DND-41 (cell line): Measurements from ENCODE around the gene TCF4.

Experiments used
- ATAC-seq: fragments of 200-7000 bp; cut with Tn5 transposase; 3 replicates; pipeline ENCODE4 v1.9.1; 2021; ENCODE audit warnings: low read depth; ENCODE audit not compliant: insufficient read depth
- DNase-seq: peaks from one replicate; pipeline ENCODE4 v3.0.0-alpha.2; 2020
- H2AFZ ChIP-seq: 2 replicates; pipeline ENCODE4 v1.6.0; 2012; ENCODE audit warnings: low read depth, low read length
- H3K27ac ChIP-seq: 2 replicates; pipeline ENCODE4 v1.5.1; 2012; ENCODE audit warnings: low read length, inconsistent platforms
- H3K27me3 ChIP-seq: fragments of 200-600 bp; sonication (generic); 2 replicates; pipeline ENCODE4 v1.6.0; 2012; ENCODE audit warnings: low read length, mild to moderate bottlenecking, inconsistent platforms; ENCODE audit not compliant: insufficient read depth, poor library complexity
- H3K36me3 ChIP-seq: 2 replicates; pipeline ENCODE4 v1.5.1; 2012; ENCODE audit warnings: low read length, inconsistent platforms; ENCODE audit not compliant: insufficient read depth
- H3K4me1 ChIP-seq: 2 replicates; pipeline ENCODE4 v1.5.1; 2012; ENCODE audit warnings: mild to moderate bottlenecking, low read length; ENCODE audit not compliant: insufficient read depth
- H3K4me2 ChIP-seq: 2 replicates; pipeline ENCODE4 v1.6.0; 2012; ENCODE audit warnings: mild to moderate bottlenecking, moderate library complexity, low read length, inconsistent platforms; ENCODE audit not compliant: insufficient read depth
- H3K4me3 ChIP-seq, 2 experiments: fragments of 200-600 bp in 1 of 2; shearing (Covaris generic) in 1 of 2; 2 replicates each; pipeline ENCODE4 v1.5.1; 2012 to 2016; ENCODE audit warnings: inconsistent platforms in 2 of 2, low read length in 2 of 2, mild to moderate bottlenecking in 2 of 2, low read depth in 1 of 2, moderate library complexity in 1 of 2
- H3K79me2 ChIP-seq: 2 replicates; pipeline ENCODE4 v1.6.0; 2012; ENCODE audit warnings: low read length, inconsistent platforms; ENCODE audit not compliant: insufficient read depth
- H3K9ac ChIP-seq: 2 replicates; pipeline ENCODE4 v1.6.0; 2012; ENCODE audit warnings: low read depth, mild to moderate bottlenecking, inconsistent platforms, low read length, moderate library complexity
- H3K9me3 ChIP-seq: 2 replicates; pipeline ENCODE4 v1.5.1; 2012; ENCODE audit warnings: low read length, moderate library complexity, mild to moderate bottlenecking, inconsistent platforms; ENCODE audit not compliant: insufficient read depth, severe bottlenecking
- H4K20me1 ChIP-seq: 2 replicates; pipeline ENCODE4 v1.6.0; 2012; ENCODE audit warnings: low read length; ENCODE audit not compliant: insufficient read depth
- EZH2 ChIP-seq: IDR thresholded peaks from 3 replicates; pipeline ENCODE4 v1.6.1; 2012; ENCODE audit warnings: borderline replicate concordance, low read depth, mild to moderate bottlenecking, moderate library complexity, low read length, inconsistent platforms; ENCODE audit not compliant: severe bottlenecking
- TF ChIP-seq, protein P1 (sequence below): IDR thresholded peaks from 2 replicates; pipeline ENCODE4 v1.5.1; 2012; ENCODE audit warnings: borderline replicate concordance, low read length, moderate library complexity, mild to moderate bottlenecking; ENCODE audit not compliant: poor library complexity, severe bottlenecking; ENCODE audit errors: extremely low read depth

Gene TCF4

DNA sequence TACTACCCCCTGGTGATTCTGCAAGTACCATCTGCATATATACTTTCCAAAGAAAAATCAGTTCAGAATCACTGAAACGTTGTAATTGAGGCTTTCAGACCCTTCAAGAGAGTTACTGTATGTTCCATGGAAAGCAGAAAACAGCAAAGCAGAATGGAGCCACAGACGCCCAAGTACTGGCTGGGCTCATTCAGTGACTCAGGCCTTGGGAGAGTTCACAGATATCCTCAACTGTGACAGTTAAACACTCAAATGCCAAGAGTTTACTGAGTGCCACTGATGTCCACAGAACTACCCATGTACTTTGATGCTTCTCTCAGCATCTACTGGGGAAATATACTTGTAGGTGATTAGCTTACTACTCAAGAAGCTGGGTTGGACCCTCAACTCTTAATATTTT is 303.4 kb downstream of the TCF4 start:
- H4K20me1 ChIP-seq: no peaks in the 10 kb centered on the region
- TF ChIP-seq, protein P1, sequence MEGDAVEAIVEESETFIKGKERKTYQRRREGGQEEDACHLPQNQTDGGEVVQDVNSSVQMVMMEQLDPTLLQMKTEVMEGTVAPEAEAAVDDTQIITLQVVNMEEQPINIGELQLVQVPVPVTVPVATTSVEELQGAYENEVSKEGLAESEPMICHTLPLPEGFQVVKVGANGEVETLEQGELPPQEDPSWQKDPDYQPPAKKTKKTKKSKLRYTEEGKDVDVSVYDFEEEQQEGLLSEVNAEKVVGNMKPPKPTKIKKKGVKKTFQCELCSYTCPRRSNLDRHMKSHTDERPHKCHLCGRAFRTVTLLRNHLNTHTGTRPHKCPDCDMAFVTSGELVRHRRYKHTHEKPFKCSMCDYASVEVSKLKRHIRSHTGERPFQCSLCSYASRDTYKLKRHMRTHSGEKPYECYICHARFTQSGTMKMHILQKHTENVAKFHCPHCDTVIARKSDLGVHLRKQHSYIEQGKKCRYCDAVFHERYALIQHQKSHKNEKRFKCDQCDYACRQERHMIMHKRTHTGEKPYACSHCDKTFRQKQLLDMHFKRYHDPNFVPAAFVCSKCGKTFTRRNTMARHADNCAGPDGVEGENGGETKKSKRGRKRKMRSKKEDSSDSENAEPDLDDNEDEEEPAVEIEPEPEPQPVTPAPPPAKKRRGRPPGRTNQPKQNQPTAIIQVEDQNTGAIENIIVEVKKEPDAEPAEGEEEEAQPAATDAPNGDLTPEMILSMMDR: no peak
- no peak for TF ChIP-seq EZH2
- no peak overlapping the region for H3K27ac ChIP-seq
- no peak for DNase-seq
- H2AFZ ChIP-seq: no peak overlapping the region
- no peaks in the 10 kb centered on the region for H3K9me3 ChIP-seq
- H3K4me1 ChIP-seq: no peaks in the 10 kb centered on the region
- no peaks in the 10 kb centered on the region for H3K36me3 ChIP-seq
- no peak overlapping the region for H3K4me3 ChIP-seq
- no peak for ATAC-seq
- H3K4me2 ChIP-seq: no peak overlapping the region
- no peak overlapping the region for H3K9ac ChIP-seq
- no peaks in the 10 kb centered on the region for H3K27me3 ChIP-seq
- H3K79me2 ChIP-seq: no peaks in the 10 kb centered on the region

DNA sequence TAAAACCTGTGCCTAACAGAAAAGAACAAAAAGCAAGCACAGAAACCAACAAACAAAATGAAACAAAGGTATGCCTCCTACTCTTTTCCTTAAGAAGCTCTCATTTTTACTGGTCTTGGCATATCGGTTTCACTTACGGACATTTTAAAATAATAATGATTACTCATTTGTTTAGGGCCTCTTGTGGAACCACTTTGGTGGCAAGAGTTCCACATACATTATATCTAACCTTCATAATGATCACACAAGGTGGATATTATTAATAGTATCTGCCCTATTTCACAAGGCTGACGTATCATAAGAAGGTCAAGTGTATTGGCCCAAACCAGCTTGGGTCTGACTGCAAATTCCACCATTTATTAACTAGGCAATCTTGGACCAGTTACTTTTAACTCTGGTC is 304.7 kb downstream of the TCF4 start:
- Histone ChIP-seq H3K9me3 (no peaks in the 10 kb centered on the region), H3K4me1 (no peaks in the 10 kb centered on the region), H3K79me2 (no peaks in the 10 kb centered on the region), H3K4me2 (no peak overlapping the region), H3K36me3 (no peaks in the 10 kb centered on the region), H3K27ac (no peak overlapping the region), H4K20me1 (no peaks in the 10 kb centered on the region), H3K4me3 (no peak overlapping the region), H3K27me3 (no peaks in the 10 kb centered on the region), H3K9ac (no peak overlapping the region), H2AFZ (no peak overlapping the region)
- DNase-seq (no peak), ATAC-seq (no peak)
- TF ChIP-seq, protein P1: no peak

DNA sequence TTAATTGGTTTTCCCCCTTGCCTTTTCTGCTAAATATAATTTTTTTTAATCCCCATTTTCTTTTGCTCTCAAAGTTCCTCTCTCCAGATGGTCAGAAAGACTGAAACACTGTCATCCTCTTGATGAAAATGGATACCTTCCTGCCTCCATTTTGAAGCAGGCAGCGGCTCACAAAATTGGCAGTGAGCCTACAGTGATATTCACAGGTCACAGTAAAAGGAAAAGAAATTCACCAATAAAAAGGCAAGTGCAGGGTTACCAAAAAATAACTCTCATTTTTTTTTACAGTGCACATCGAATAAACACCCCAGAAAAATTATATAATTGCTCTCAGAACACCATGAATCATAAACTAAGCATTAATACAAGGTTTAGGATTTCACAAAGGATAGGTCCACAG is 307.5 kb downstream of the TCF4 start:
- no peak overlapping the region for H3K4me3 ChIP-seq
- no peak overlapping the region for H3K27ac ChIP-seq
- H2AFZ ChIP-seq: no peak overlapping the region
- peaks cover 3% of the 10 kb centered on the region; the same call in 1 of the 2 replicates for H3K36me3 ChIP-seq
- no peaks in the 10 kb centered on the region for H3K9me3 ChIP-seq
- no peak for ATAC-seq
- H4K20me1 ChIP-seq: no peaks in the 10 kb centered on the region
- H3K9ac ChIP-seq: no peak overlapping the region
- no peaks in the 10 kb centered on the region for H3K4me1 ChIP-seq
- H3K4me2 ChIP-seq: no peak overlapping the region
- DNase-seq: no peak
- no peaks in the 10 kb centered on the region for H3K27me3 ChIP-seq
- H3K79me2 ChIP-seq: no peaks in the 10 kb centered on the region
- TF ChIP-seq EZH2: no peak
- TF ChIP-seq, protein P1: no peak
